HepG2 (cell line): ENCODE results near the gene DAG1. TPM values are rescaled to one million over a fixed set of nuclear protein-coding genes. Genes with fewer than 3 reads are reported as not detected.
A peak's percentile ranks its signal among the peaks of the same experiment; 100 is the strongest.

ENCODE experiments used
- ATAC-seq: fragments of 200-7000 bp; cut with Tn5 transposase; 3 replicates; pipeline ENCODE4 v1.9.1; 2020; ENCODE audit warnings: mild to moderate bottlenecking, moderate library complexity
- BruUV-seq: library from RNA; stranded (reverse); fragments of 400-500 nt; replicated peaks from 2 replicates; lab custom pipeline; 2021; lab: Mats Ljungman, UMichigan
- CTCF ChIA-PET: fragments of 300-600 bp; formaldehyde crosslinking; extraction: SDS; loops from one replicate; lab custom pipeline; 2021; ENCODE audit warnings: low total read pairs, inconsistent platforms, low intra/inter-chr PET ratio; lab: Yijun Ruan, JAX
- POLR2A ChIA-PET: fragments of 350-600 bp; sonication (Branson Sonifier 250); formaldehyde crosslinking; loops from one replicate; lab custom pipeline; 2020; ENCODE audit warnings: antibody characterized with exemption, inconsistent platforms; lab: Yijun Ruan, JAX
- DNase-seq: peaks from one replicate; pipeline ENCODE4 v3.0.0-alpha.2; 2015; ENCODE audit warnings: low spot score
- FAIRE-seq: peaks from 3 replicates; lab custom pipeline; 2011; peaks lifted over from hg19 to GRCh38; lab: Jason Lieb, UNC
- H2AFZ ChIP-seq: one replicate; pipeline ENCODE4 v1.6.1; 2011; ENCODE audit warnings: low read length, inconsistent platforms
- H3K27ac ChIP-seq: fragments of 300-600 bp; 3 replicates; pipeline ENCODE4 v1.8.0; 2011; ENCODE audit warnings: mixed run types, mild to moderate bottlenecking, mixed read lengths, low read length, inconsistent platforms; ENCODE audit not compliant: insufficient read depth; ENCODE audit errors: extremely low read length
- H3K27me3 ChIP-seq, 2 experiments: fragments of 200-600 bp in 1 of 2; 2 replicates in 1 of 2; 3 replicates in 1 of 2; pipeline versions ENCODE4 v1.6.0 to v1.8.0; 2011; ENCODE audit warnings: low read length in 2 of 2, mild to moderate bottlenecking in 2 of 2, moderate library complexity in 2 of 2, inconsistent platforms in 1 of 2; ENCODE audit not compliant: insufficient read depth in 2 of 2, control insufficient read depth in 1 of 2
- H3K36me3 ChIP-seq, 2 experiments: fragments of 200-600 bp in 1 of 2; replicated peaks in 1 of 2; 2 replicates in 1 of 2; 3 replicates in 1 of 2; pipeline versions ENCODE4 v1.5.1 to v1.8.0; 2011; ENCODE audit warnings: low read length in 2 of 2, inconsistent platforms in 1 of 2; ENCODE audit not compliant: insufficient read depth in 2 of 2, control insufficient read depth in 1 of 2
- H3K4me1 ChIP-seq: 2 replicates; pipeline ENCODE4 v1.5.1; 2012; ENCODE audit warnings: low read length, inconsistent platforms; ENCODE audit not compliant: insufficient read depth
- H3K4me2 ChIP-seq: 2 replicates; pipeline ENCODE4 v1.6.0; 2011; ENCODE audit warnings: low read depth, low read length, inconsistent platforms
- H3K4me3 ChIP-seq, 3 experiments: fragments of 200-600 bp in 1 of 3; sonication (generic), shearing (Covaris generic) in 1 of 3; replicated peaks in 1 of 3; 2 replicates each; pipeline ENCODE4 v1.5.1; 2011 to 2016; ENCODE audit warnings: low read length in 3 of 3, inconsistent platforms in 2 of 3, low read depth in 2 of 3, mild to moderate bottlenecking in 2 of 3, control low read depth in 1 of 3, mixed read lengths in 1 of 3; ENCODE audit not compliant: insufficient read depth in 1 of 3
- H3K79me2 ChIP-seq: one replicate; pipeline ENCODE4 v1.6.1; 2011; ENCODE audit warnings: low read length, inconsistent platforms; ENCODE audit not compliant: insufficient read depth
- H3K9ac ChIP-seq: 2 replicates; pipeline ENCODE4 v1.6.0; 2011; ENCODE audit warnings: mild to moderate bottlenecking, low read depth, low read length, inconsistent platforms; ENCODE audit not compliant: insufficient read depth
- H3K9me3 ChIP-seq: 2 replicates; pipeline ENCODE4 v1.5.1; 2012; ENCODE audit warnings: mild to moderate bottlenecking, low read length
- H4K20me1 ChIP-seq: 2 replicates; pipeline ENCODE4 v1.6.0; 2011; ENCODE audit warnings: inconsistent platforms, mild to moderate bottlenecking, low read length, moderate library complexity; ENCODE audit not compliant: insufficient read depth
- GATA4 ChIP-seq: sonication (generic); IDR thresholded peaks from 2 replicates; pipeline ENCODE4 v1.6.1; 2016; ENCODE audit warnings: antibody characterized with exemption, low read depth, borderline replicate concordance
- GZF1 ChIP-seq: sonication (generic); formaldehyde crosslinking; IDR thresholded peaks from 2 replicates; pipeline ENCODE4 v1.5.1; 2020; ENCODE audit warnings: mild to moderate bottlenecking, missing genetic modification reagents
- MAX ChIP-seq: IDR thresholded peaks from 2 replicates; pipeline ENCODE4 v1.6.1; 2012; ENCODE audit warnings: inconsistent platforms
- MED8 ChIP-seq: sonication (generic); formaldehyde crosslinking; IDR thresholded peaks from 2 replicates; pipeline ENCODE4 v1.8.1; 2023; ENCODE audit warnings: mild to moderate bottlenecking, missing genetic modification reagents; ENCODE audit not compliant: insufficient replicate concordance
- NR0B2 ChIP-seq: sonication (generic); formaldehyde crosslinking; IDR thresholded peaks from 2 replicates; pipeline ENCODE4 v1.4.0; 2020; ENCODE audit warnings: mild to moderate bottlenecking, missing genetic modification reagents
- PAX8 ChIP-seq: sonication (generic); formaldehyde crosslinking; IDR thresholded peaks from 2 replicates; pipeline ENCODE4 v1.8.0; 2022; ENCODE audit warnings: mild to moderate bottlenecking, missing genetic modification reagents, borderline replicate concordance
- POGZ ChIP-seq: sonication (generic); formaldehyde crosslinking; IDR thresholded peaks from 2 replicates; pipeline ENCODE4 v1.4.0; 2020; ENCODE audit warnings: mild to moderate bottlenecking, missing genetic modification reagents
- TAF1 ChIP-seq: sonication (generic); formaldehyde crosslinking; IDR thresholded peaks from 2 replicates; pipeline ENCODE4 v1.4.0; 2020; ENCODE audit warnings: missing genetic modification reagents
- TFDP1 ChIP-seq: IDR thresholded peaks from 2 replicates; pipeline ENCODE4 v1.6.1; 2016; ENCODE audit warnings: missing compliant biosample characterization, missing genetic modification reagents, borderline replicate concordance
- TGIF2 ChIP-seq: IDR thresholded peaks from 2 replicates; pipeline ENCODE4 v1.6.1; 2016; ENCODE audit warnings: control low read depth, missing compliant biosample characterization
- THYN1 ChIP-seq: sonication (generic); formaldehyde crosslinking; IDR thresholded peaks from 2 replicates; pipeline ENCODE4 v1.8.1; 2023; ENCODE audit warnings: low read depth, mild to moderate bottlenecking, moderate library complexity, missing genetic modification reagents, borderline replicate concordance
- ZNF101 ChIP-seq: sonication (generic); formaldehyde crosslinking; IDR thresholded peaks from 2 replicates; pipeline ENCODE4 v1.4.0; 2020; ENCODE audit warnings: mild to moderate bottlenecking, low read depth, missing genetic modification reagents, borderline replicate concordance
- ZNF205 ChIP-seq: IDR thresholded peaks from 2 replicates; pipeline ENCODE4 v1.6.1; 2018; ENCODE audit warnings: missing biosample characterization, missing genetic modification reagents
- ZNF33B ChIP-seq: sonication (generic); formaldehyde crosslinking; IDR thresholded peaks from 2 replicates; pipeline ENCODE4 v1.5.1; 2020; ENCODE audit warnings: mild to moderate bottlenecking, missing genetic modification reagents
- ZNF34 ChIP-seq: sonication (generic); formaldehyde crosslinking; IDR thresholded peaks from 2 replicates; pipeline ENCODE4 v1.4.0; 2020; ENCODE audit warnings: mild to moderate bottlenecking, missing genetic modification reagents, borderline replicate concordance
- ZNF562 ChIP-seq: sonication (generic); formaldehyde crosslinking; IDR thresholded peaks from 2 replicates; pipeline ENCODE4 v1.8.0; 2022; ENCODE audit warnings: missing genetic modification reagents, borderline replicate concordance
- WGBS: methylation state at CpG from one replicate; pipeline ENCODE4 v1.1.6; 2017; ENCODE audit warnings: low lambda C conversion rate; 5-methylcytosine and 5-hydroxymethylcytosine counted together
- in situ Hi-C: cut with HindIII; loops from 2 replicates; pipeline ENCODE4 v1.10.0; 2017; ENCODE audit warnings: low pct_unique_long_range_greater_than_20kb; ENCODE audit not compliant: extremely low pct_ligation_motif_present
- intact Hi-C: fragments of 100-400 bp; cut with micrococcal nuclease; formaldehyde crosslinking; loops from one replicate; pipeline ENCODE4 v1.10.0; 2022; ENCODE audit not compliant: unreplicated experiment
- polyA plus RNA-seq, 8 experiments: library from polyadenylated mRNA; depleted of rRNA in 3 of 8; stranded (reverse) in 7 of 8; unstranded in 1 of 8; fragments of >200 nt; fragmentation: Illumina TruSeq in 4 of 8; extraction: Trizol in 4 of 8; gene quantifications; 2 replicates each; pipeline versions ENCODE4 v1.2.1 to v1.2.3, GENCODE V29; 2011 to 2016; ENCODE audit warnings: low read depth in 4 of 8, missing spikeins in 1 of 8, mixed read lengths in 1 of 8; ENCODE audit not compliant: insufficient read depth in 1 of 8
- total RNA-seq, 5 experiments: library from RNA; depleted of rRNA; stranded (reverse); fragments of >200 nt; fragmentation: Illumina TruSeq; extraction: Trizol; gene quantifications; 2 replicates each; pipeline ENCODE4 v1.2.3, GENCODE V29; 2016; ENCODE audit warnings: low read depth in 1 of 5
- TF ChIP-seq, protein P1 (sequence below): sonication (generic); formaldehyde crosslinking; IDR thresholded peaks from 2 replicates; pipeline ENCODE4 v1.9.0; 2022; ENCODE audit warnings: low read depth, missing genetic modification reagents
- TF ChIP-seq, protein P2 (sequence below): sonication (generic); formaldehyde crosslinking; IDR thresholded peaks from 2 replicates; pipeline ENCODE4 v1.9.0; 2022; ENCODE audit warnings: missing genetic modification reagents, mild to moderate bottlenecking, borderline replicate concordance

DAG1 gene
- total and polyA plus RNA-seq, 2 of the 13 experiments (the other 11 are each of a cell fraction or from before 2014, with no cell fraction given), result 47.3 to 50.4 TPM

- Histone ChIP-seq H3K4me2 (peak overlapping the region; percentile 100), H4K20me1 (no peaks in the 10 kb centered on the region), H3K9me3 (no peaks in the 10 kb centered on the region), H3K27me3 (no peaks in the 10 kb centered on the region), H3K79me2 (peaks cover 3% of the 10 kb centered on the region), H3K27ac (peak overlapping the region; percentile 89), H2AFZ (no peak overlapping the region), H3K4me1 (peaks cover 55% of the 10 kb centered on the region), H3K4me3 (peak overlapping the region; percentile 60 to 89 (median 64)), H3K9ac (peak overlapping the region; percentile 80), H3K36me3 (peaks cover under 1 to 2% of the 10 kb centered on the region in 2 experiments; a peak in 2 of 5 replicates)
- ChIA-PET POLR2A (interaction anchor here (0.8 to 3.1 kb wide), 14 partner anchors 8 to 415 kb away, joined by 3 to 48 read pairs (median 6); partner anchors contain the start of genes DAG1, GPX1, QRICH1 and RHOA), CTCF (interaction anchor here (1.4 kb wide), 1 partner anchor 82 kb away, joined by 3 read pairs; the partner anchor contains the start of gene USP4)
- ATAC-seq (peak; percentile 36), DNase-seq (no peak), FAIRE-seq (no peak)
- in situ Hi-C loops, result no loop called here
- WGBS, result 0% methylated on average over 9 of the region's 14 CpGs
- intact Hi-C loops, result no loop called here
- TSS peak; percentile 63 for BruUV-seq
- 0 out of 2 replicates have a peak, but pooled peaks have one; percentile 28 for TF ChIP-seq ZNF33B (CRISPR knock-in tag)
- no peak for TF ChIP-seq ZNF562
- 0 out of 2 replicates have a peak, but pooled peaks have one; percentile 4 for TF ChIP-seq THYN1
- no peak for TF ChIP-seq ZNF101 (CRISPR knock-in tag)
- TF ChIP-seq MED8 (CRISPR knock-in tag), result peak; percentile 61
- no peak for TF ChIP-seq GATA4
- TF ChIP-seq GZF1 (CRISPR knock-in tag), result no peak
- TF ChIP-seq ZNF205 (CRISPR knock-in tag), result no peak
- TF ChIP-seq ZNF34 (CRISPR knock-in tag), result peak; percentile 88
- TF ChIP-seq, protein P1, sequence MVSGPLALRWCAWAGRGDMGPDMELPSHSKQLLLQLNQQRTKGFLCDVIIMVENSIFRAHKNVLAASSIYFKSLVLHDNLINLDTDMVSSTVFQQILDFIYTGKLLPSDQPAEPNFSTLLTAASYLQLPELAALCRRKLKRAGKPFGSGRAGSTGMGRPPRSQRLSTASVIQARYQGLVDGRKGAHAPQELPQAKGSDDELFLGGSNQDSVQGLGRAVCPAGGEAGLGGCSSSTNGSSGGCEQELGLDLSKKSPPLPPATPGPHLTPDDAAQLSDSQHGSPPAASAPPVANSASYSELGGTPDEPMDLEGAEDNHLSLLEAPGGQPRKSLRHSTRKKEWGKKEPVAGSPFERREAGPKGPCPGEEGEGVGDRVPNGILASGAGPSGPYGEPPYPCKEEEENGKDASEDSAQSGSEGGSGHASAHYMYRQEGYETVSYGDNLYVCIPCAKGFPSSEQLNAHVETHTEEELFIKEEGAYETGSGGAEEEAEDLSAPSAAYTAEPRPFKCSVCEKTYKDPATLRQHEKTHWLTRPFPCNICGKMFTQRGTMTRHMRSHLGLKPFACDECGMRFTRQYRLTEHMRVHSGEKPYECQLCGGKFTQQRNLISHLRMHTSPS (CRISPR knock-in tag), result no peak
- TF ChIP-seq POGZ (CRISPR knock-in tag), result 0 out of 2 replicates have a peak, but pooled peaks have one; percentile 10
- peak; percentile 6; the same call in 1 of the 2 replicates for TF ChIP-seq TGIF2 (CRISPR knock-in tag)
- TF ChIP-seq PAX8 (CRISPR knock-in tag), result 0 out of 2 replicates have a peak, but pooled peaks have one; percentile 81
- TF ChIP-seq TFDP1 (CRISPR knock-in tag), result peak; percentile 66; the same call in 1 of the 2 replicates
- TF ChIP-seq TAF1 (CRISPR knock-in tag), result no peak; the same call in 1 of the 2 replicates
- TF ChIP-seq, protein P2, sequence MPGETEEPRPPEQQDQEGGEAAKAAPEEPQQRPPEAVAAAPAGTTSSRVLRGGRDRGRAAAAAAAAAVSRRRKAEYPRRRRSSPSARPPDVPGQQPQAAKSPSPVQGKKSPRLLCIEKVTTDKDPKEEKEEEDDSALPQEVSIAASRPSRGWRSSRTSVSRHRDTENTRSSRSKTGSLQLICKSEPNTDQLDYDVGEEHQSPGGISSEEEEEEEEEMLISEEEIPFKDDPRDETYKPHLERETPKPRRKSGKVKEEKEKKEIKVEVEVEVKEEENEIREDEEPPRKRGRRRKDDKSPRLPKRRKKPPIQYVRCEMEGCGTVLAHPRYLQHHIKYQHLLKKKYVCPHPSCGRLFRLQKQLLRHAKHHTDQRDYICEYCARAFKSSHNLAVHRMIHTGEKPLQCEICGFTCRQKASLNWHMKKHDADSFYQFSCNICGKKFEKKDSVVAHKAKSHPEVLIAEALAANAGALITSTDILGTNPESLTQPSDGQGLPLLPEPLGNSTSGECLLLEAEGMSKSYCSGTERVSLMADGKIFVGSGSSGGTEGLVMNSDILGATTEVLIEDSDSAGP (CRISPR knock-in tag), result peak; percentile 78; the same call in 1 of the 2 replicates
- peak; percentile 62 for TF ChIP-seq MAX
- TF ChIP-seq NR0B2, result peak; percentile 51; the same call in 1 of the 2 replicates
These were observed 48.1 kb upstream of the DAG1 start for GRCh38 chr3:49421890-49422378.
